CD4-positive, alpha-beta T cell (primary cell): ENCODE measurements around the gene BYSL. TPM values are rescaled to one million over a fixed set of nuclear protein-coding genes. Genes with fewer than 3 reads are reported as not detected.

ENCODE experiments used
- ATAC-seq: fragments of 200-7000 bp; cut with Tn5 transposase; one replicate; pipeline ENCODE4 v1.10.0; 2022; ENCODE audit warnings: mild to moderate bottlenecking; ENCODE audit not compliant: poor library complexity
- CTCF ChIA-PET: fragments of 350-600 bp; sonication (Branson Sonifier 250); formaldehyde crosslinking; loops from one replicate; lab custom pipeline; 2021; ENCODE audit warnings: antibody characterized with exemption, inconsistent platforms; lab: Charles Lee
- POLR2A ChIA-PET: fragments of 350-600 bp; sonication (Branson Sonifier 250); formaldehyde crosslinking; loops from one replicate; lab custom pipeline; 2021; ENCODE audit warnings: antibody characterized with exemption, inconsistent platforms; lab: Charles Lee
- DNase-seq, 14 experiments: peaks; one replicate each; pipeline ENCODE4 v3.0.0-alpha.2; 2013 to 2020; ENCODE audit warnings: mixed read lengths in 2 of 14
- H3K27ac ChIP-seq, 2 donors: one replicate each; pipeline versions ENCODE4 v1.5.1 to v1.7.0; 2013; ENCODE audit warnings: low read length in 2 of 2, low read depth in 1 of 2, mild to moderate bottlenecking in 1 of 2
- H3K27me3 ChIP-seq, 2 experiments: 1 replicate in 1 of 2; 2 replicates in 1 of 2; pipeline versions ENCODE4 v1.6.1 to v1.7.0; 2013; ENCODE audit warnings: low read length in 2 of 2, control low read depth in 1 of 2, mild to moderate bottlenecking in 1 of 2, moderate library complexity in 1 of 2; ENCODE audit not compliant: insufficient read depth in 2 of 2, control insufficient read depth in 1 of 2
- H3K36me3 ChIP-seq: one replicate; pipeline ENCODE4 v1.6.1; 2013; ENCODE audit warnings: low read length, control low read depth; ENCODE audit not compliant: insufficient read depth
- H3K4me1 ChIP-seq: one replicate; pipeline ENCODE4 v1.6.1; 2013; ENCODE audit warnings: low read length, control low read depth; ENCODE audit not compliant: insufficient read depth
- H3K4me3 ChIP-seq: one replicate; pipeline ENCODE4 v1.5.1; 2013; ENCODE audit warnings: mild to moderate bottlenecking, low read length, moderate library complexity
- H3K9me3 ChIP-seq, 2 experiments: 1 replicate in 1 of 2; 2 replicates in 1 of 2; pipeline versions ENCODE4 v1.6.1 to v1.7.0; 2013; ENCODE audit warnings: low read length in 2 of 2, mild to moderate bottlenecking in 2 of 2, control low read depth in 1 of 2, moderate library complexity in 1 of 2; ENCODE audit not compliant: control insufficient read depth in 1 of 2, insufficient read depth in 1 of 2
- H3K27ac Mint-ChIP-seq: one replicate; pipeline ENCODE4 v1.8.0; 2020; ENCODE audit warnings: mixed read lengths
- H3K27me3 Mint-ChIP-seq: one replicate; pipeline ENCODE4 v1.8.0; 2021; ENCODE audit warnings: mixed read lengths
- H3K36me3 Mint-ChIP-seq: one replicate; pipeline ENCODE4 v1.8.0; 2021; ENCODE audit warnings: low read depth, mixed read lengths
- H3K4me1 Mint-ChIP-seq: one replicate; pipeline ENCODE4 v1.8.0; 2021; ENCODE audit warnings: low read depth, mixed read lengths
- H3K4me3 Mint-ChIP-seq: one replicate; pipeline ENCODE4 v1.8.0; 2020; ENCODE audit warnings: mild to moderate bottlenecking, mixed read lengths
- H3K9me3 Mint-ChIP-seq: one replicate; pipeline ENCODE4 v1.8.0; 2020; ENCODE audit warnings: mixed read lengths
- CTCF ChIP-seq: fragments of 200-600 bp; IDR thresholded peaks from one replicate; pipeline ENCODE4 v1.8.0; 2022; ENCODE audit warnings: antibody characterized with exemption, mild to moderate bottlenecking
- intact Hi-C, 2 experiments: fragments of 100-400 bp; cut with DNase I in 1 of 2; cut with micrococcal nuclease in 1 of 2; formaldehyde crosslinking; loops; one replicate each; pipeline versions ENCODE4 v1.15.1 to v1.9.0; 2023 to 2025; cut with DNase I, micrococcal nuclease
- polyA plus RNA-seq, 2 donors: library from polyadenylated mRNA; unstranded; fragments of 120-200 nt; gene quantifications; one replicate each; pipeline ENCODE4 v1.2.1, GENCODE V29; 2013
- total RNA-seq, 174 experiments: library from RNA in 2 of 174; stranded (reverse) in 2 of 174; gene quantifications; one replicate each; pipeline ENCODE4 v1.2.3 and lab custom pipeline; 2021 to 2026

BYSL gene, protein sequence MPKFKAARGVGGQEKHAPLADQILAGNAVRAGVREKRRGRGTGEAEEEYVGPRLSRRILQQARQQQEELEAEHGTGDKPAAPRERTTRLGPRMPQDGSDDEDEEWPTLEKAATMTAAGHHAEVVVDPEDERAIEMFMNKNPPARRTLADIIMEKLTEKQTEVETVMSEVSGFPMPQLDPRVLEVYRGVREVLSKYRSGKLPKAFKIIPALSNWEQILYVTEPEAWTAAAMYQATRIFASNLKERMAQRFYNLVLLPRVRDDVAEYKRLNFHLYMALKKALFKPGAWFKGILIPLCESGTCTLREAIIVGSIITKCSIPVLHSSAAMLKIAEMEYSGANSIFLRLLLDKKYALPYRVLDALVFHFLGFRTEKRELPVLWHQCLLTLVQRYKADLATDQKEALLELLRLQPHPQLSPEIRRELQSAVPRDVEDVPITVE
- total RNA-seq: 1 to 10 TPM; 1.2 to 1.6 TPM
- polyA plus RNA-seq (2013, experiment 1 of 2): 8.3 TPM
- 9.2 TPM for polyA plus RNA-seq (2013, experiment 2 of 2)
- total RNA-seq (lab: John Stamatoyannopoulos, UW): 1.4 to 108 (median 11.6) reads per million in 172 experiments

GRCh38 chr6:41920921-41921711 lies at the start of gene BYSL, which contains the start of gene MED20:
TSS of gene BYSL (plus strand) at chr6:41921499. CDS start at chr6:41921563, 64 bp downstream.
TSS of gene MED20 (minus strand) at chr6:41921139. CDS start at chr6:41921018, 121 bp downstream.
- H3K27ac ChIP-seq: peak within 1 kb of the TSS; percentile 97 to 98
- no peaks in the 10 kb centered on the region for H3K27me3 ChIP-seq
- peaks cover 6% of the 10 kb centered on the region for H3K36me3 ChIP-seq
- H3K27me3 Mint-ChIP-seq: no peaks in the 10 kb centered on the region
- H3K36me3 Mint-ChIP-seq: peaks cover 33% of the 10 kb centered on the region
- peak within 1 kb of the TSS; percentile 99 for H3K4me3 Mint-ChIP-seq
- ATAC-seq: peak; percentile 90
- H3K4me1 Mint-ChIP-seq: peaks cover 55% of the 10 kb centered on the region
- H3K27ac Mint-ChIP-seq: peak within 1 kb of the TSS; percentile 94
- no peaks in the 10 kb centered on the region for H3K9me3 ChIP-seq
- intact Hi-C loops: loop anchor here (1.0 to 2.0 kb wide), 9 partner anchors 15 to 642 kb away; partner anchors contain the start of genes TOMM6 (in 2 of the 2), USP49 (in 2 of the 2), CCND3 (in 1 of the 2) and MRPS10 (in 1 of the 2)
- ChIA-PET POLR2A (interaction anchor here (0.6 to 3.5 kb wide), 21 partner anchors 9 to 1708 kb away, joined by 3 to 41 read pairs (median 6); partner anchors contain the start of genes TAF8, TOMM6 and USP49), CTCF (interaction anchor here (0.6 to 5.6 kb wide), 27 partner anchors 10 to 294 kb away, joined by 3 to 84 read pairs (median 5); partner anchors contain the start of genes CCND3, FRS3, TAF8 and TOMM6)
- peak within 1 kb of the TSS; percentile 78 for H3K4me3 ChIP-seq
- no peaks in the 10 kb centered on the region for H3K9me3 Mint-ChIP-seq
- H3K4me1 ChIP-seq: peaks cover 31% of the 10 kb centered on the region
- peak; percentile 89 to 97 (median 93) for DNase-seq
- peak; percentile 97 for TF ChIP-seq CTCF

DNA sequence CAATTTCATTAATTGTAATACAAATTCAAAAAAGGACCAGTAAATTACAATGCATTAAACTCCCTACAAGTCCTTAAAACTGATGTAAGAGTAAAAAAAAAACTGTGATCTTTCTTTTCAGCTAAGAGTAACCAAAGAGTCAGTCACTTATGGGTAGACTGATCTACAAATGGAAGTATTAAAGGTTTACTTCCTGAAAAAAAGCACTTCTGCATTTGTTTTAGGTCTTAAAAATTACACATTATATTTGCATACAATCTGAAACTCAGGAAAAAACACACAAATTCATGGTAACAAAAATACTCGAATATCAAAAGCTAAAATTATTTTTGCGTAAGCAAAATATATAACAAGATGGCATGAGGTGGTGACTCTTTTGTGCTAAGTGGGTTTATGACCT lies 49.6 kb upstream of the BYSL start:
- no peak overlapping the region for H3K4me3 Mint-ChIP-seq
- POLR2A ChIA-PET: interaction anchor here (0.7 kb wide), 1 partner anchor 115 kb away, joined by 4 read pairs; no protein-coding TSS in a partner anchor
- no peaks in the 10 kb centered on the region for H3K4me1 Mint-ChIP-seq
- Histone ChIP-seq H3K4me3 (no peak overlapping the region), H3K4me1 (no peaks in the 10 kb centered on the region), H3K27me3 (no peaks in the 10 kb centered on the region), H3K36me3 (no peaks in the 10 kb centered on the region), H3K27ac (no peak overlapping the region), H3K9me3 (no peaks in the 10 kb centered on the region)
- intact Hi-C loops: no loop called here
- no peak overlapping the region for H3K27ac Mint-ChIP-seq
- TF ChIP-seq CTCF: no peak
- no peaks in the 10 kb centered on the region for H3K9me3 Mint-ChIP-seq
- no peaks in the 10 kb centered on the region for H3K27me3 Mint-ChIP-seq
- no peak for ATAC-seq
- H3K36me3 Mint-ChIP-seq: no peaks in the 10 kb centered on the region
- no peak for DNase-seq
- CTCF ChIA-PET: no interaction called here

DNA sequence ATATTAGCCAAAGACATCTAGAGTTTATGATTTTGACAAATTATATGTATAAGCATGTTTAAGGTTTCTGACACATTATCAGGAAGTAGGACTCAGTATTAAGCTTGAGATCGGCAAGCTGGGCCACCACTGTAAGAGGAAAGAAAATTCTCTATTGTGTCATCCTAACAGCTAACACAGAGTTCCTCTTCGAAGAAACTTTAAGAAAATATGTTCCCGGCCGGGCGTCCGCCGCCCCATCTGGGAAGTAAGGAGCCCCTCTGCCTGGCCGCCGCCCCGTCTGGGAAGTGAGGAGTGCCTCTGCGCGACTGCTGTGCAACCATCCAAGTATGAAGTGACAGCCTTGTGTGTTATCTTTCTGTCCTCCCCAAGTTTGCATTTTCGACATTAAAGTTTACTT lies 49.2 kb upstream of the BYSL start:
- Mint-ChIP-seq H3K4me3 (no peak overlapping the region), H3K36me3 (no peaks in the 10 kb centered on the region), H3K9me3 (no peaks in the 10 kb centered on the region), H3K4me1 (no peaks in the 10 kb centered on the region), H3K27me3 (no peaks in the 10 kb centered on the region), H3K27ac (no peak overlapping the region)
- Histone ChIP-seq H3K27ac (no peak overlapping the region), H3K4me1 (no peaks in the 10 kb centered on the region), H3K9me3 (no peaks in the 10 kb centered on the region), H3K4me3 (no peak overlapping the region), H3K36me3 (no peaks in the 10 kb centered on the region), H3K27me3 (no peaks in the 10 kb centered on the region)
- ChIA-PET POLR2A (no interaction called here), CTCF (no interaction called here)
- intact Hi-C loops: no loop called here
- no peak for TF ChIP-seq CTCF
- ATAC-seq (no peak), DNase-seq (no peak)
